Gastroesophageal sphincter (tissue), 3 donors: ENCODE results near the gene GNAI3.

ENCODE experiments used
- EP300 ChIP-seq: sonication (generic); formaldehyde crosslinking; IDR thresholded peaks from one replicate; pipeline ENCODE4 v1.6.1; 2017; ENCODE audit warnings: antibody characterized with exemption, mild to moderate bottlenecking
- POLR2A ChIP-seq, 2 donors: fragments of 450-650 bp; IDR thresholded peaks; one replicate each; pipeline ENCODE4 v1.6.1; 2017; ENCODE audit warnings: antibody characterized with exemption in 2 of 2, mild to moderate bottlenecking in 2 of 2, moderate library complexity in 1 of 2
- POLR2AphosphoS5 ChIP-seq: sonication (generic); formaldehyde crosslinking; IDR thresholded peaks from one replicate; pipeline ENCODE4 v1.6.1; 2017; ENCODE audit warnings: antibody characterized with exemption
- TF ChIP-seq, protein P1 (sequence below), 4 experiments: fragments of 200-600 bp in 2 of 4; fragments of 450-650 bp in 2 of 4; sonication (generic) in 1 of 4; IDR thresholded peaks; one replicate each; pipeline ENCODE4 v1.5.1; 2017 to 2019; ENCODE audit warnings: antibody characterized with exemption in 4 of 4, mild to moderate bottlenecking in 2 of 4, moderate library complexity in 2 of 4

- TF ChIP-seq POLR2A (IDR thresholded peaks at IDR 0.05) (peak; percentile 96), EP300 (no peak), POLR2AphosphoS5 (peak; percentile 99)
- TF ChIP-seq, protein P1, sequence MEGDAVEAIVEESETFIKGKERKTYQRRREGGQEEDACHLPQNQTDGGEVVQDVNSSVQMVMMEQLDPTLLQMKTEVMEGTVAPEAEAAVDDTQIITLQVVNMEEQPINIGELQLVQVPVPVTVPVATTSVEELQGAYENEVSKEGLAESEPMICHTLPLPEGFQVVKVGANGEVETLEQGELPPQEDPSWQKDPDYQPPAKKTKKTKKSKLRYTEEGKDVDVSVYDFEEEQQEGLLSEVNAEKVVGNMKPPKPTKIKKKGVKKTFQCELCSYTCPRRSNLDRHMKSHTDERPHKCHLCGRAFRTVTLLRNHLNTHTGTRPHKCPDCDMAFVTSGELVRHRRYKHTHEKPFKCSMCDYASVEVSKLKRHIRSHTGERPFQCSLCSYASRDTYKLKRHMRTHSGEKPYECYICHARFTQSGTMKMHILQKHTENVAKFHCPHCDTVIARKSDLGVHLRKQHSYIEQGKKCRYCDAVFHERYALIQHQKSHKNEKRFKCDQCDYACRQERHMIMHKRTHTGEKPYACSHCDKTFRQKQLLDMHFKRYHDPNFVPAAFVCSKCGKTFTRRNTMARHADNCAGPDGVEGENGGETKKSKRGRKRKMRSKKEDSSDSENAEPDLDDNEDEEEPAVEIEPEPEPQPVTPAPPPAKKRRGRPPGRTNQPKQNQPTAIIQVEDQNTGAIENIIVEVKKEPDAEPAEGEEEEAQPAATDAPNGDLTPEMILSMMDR (IDR thresholded peaks at IDR 0.05), result peak in 2 of 4 experiments; percentile 4 to 6
Measured at GRCh38 chr1:109548321-109549267, at the start of gene GNAI3.
